ENCODE measurements around the gene PRLH.

DNA sequence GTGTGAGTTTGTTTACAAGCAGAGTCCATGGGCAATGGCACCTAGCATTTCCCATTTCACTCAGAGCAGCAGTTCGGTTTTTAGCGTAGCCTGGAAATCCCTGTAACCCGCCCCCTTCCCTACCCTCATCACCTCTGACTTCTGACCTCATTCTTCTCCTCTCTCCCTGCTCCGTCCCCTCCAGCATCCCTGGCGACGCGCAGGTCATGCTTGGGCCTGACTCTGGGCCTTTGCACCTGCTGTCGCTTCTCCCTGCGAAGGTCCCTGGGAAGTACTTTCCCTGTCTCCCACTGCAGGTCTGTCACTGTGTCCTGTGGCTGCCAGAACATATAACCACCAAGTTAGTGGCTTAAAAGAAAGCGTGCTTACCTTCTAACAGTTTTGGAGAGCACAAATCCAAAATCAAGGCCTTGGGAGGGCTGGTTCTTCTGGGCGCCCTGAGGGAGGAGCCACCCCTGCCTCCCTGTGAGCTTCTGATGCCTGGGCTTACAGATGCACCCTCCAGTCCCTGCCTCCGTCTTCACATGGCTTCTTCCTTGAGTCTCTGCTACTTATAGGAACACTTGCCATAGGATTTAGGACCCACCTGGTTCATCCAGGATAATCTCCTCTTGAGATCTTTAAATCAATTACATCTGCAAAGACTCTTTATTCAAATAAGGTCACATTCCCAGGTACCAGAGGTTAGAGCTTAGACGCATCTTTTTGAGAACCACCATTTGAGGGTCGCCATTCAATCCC, 32.3 kb downstream of the PRLH start:
- no peak for TF ChIP-seq EZH2 (IDR thresholded peaks at IDR 0.05)
- no peak for TF ChIP-seq POLR2AphosphoS5 (IDR thresholded peaks at IDR 0.05; ENCODE audit: borderline replicate concordance, low read depth, low read length)
- TF ChIP-seq FOXP2 (optimal IDR thresholded peaks at IDR 0.05; ENCODE audit: control extremely low read depth, extremely low read length, insufficient read depth): no peak
